Lower lobe of right lung (tissue), 2 donors: ENCODE measurements around the gene SULF2. TPM values are rescaled to one million over a fixed set of nuclear protein-coding genes. Genes with fewer than 3 reads are reported as not detected.

Experiments used
- ATAC-seq, 2 donors: fragments of 200-7000 bp; cut with Tn5 transposase; one replicate each; pipeline ENCODE4 v1.9.1; 2020 to 2022; ENCODE audit warnings: mild to moderate bottlenecking in 2 of 2, moderate library complexity in 2 of 2
- DNase-seq: peaks from one replicate; pipeline ENCODE4 v3.0.0-alpha.2; 2020
- H3K27ac ChIP-seq: fragments of 200-600 bp; one replicate; pipeline ENCODE4 v1.8.0; 2022
- H3K27me3 ChIP-seq: fragments of 200-600 bp; one replicate; pipeline ENCODE4 v1.8.0; 2022; ENCODE audit warnings: low read depth
- H3K36me3 ChIP-seq: fragments of 200-600 bp; one replicate; pipeline ENCODE4 v1.8.0; 2022; ENCODE audit warnings: mild to moderate bottlenecking
- H3K4me1 ChIP-seq: fragments of 200-600 bp; one replicate; pipeline ENCODE4 v1.8.0; 2022
- H3K4me3 ChIP-seq: fragments of 200-600 bp; one replicate; pipeline ENCODE4 v1.8.0; 2022; ENCODE audit warnings: mild to moderate bottlenecking
- H3K9me3 ChIP-seq: fragments of 200-600 bp; one replicate; pipeline ENCODE4 v1.8.0; 2022
- CTCF ChIP-seq: fragments of 200-600 bp; IDR thresholded peaks from one replicate; pipeline ENCODE4 v1.8.0; 2022; ENCODE audit warnings: antibody characterized with exemption, mild to moderate bottlenecking
- intact Hi-C: fragments of 100-400 bp; cut with DNase I; formaldehyde crosslinking; loops from one replicate; pipeline ENCODE4 v1.11.0; 2022
- total RNA-seq: library from RNA; stranded (reverse); fragmentation: NEBNext Ultra II Directional; extraction: Animal tissue kit (Norgen Biotek cat#: 25700); gene quantifications from one replicate; pipeline ENCODE4 v1.2.1, GENCODE V29; 2021
- donor health status: DM: no; HTN: yes; CAD: no; lungs with severe emphysema.

The SULF2 gene
- total RNA-seq, 1 donor from 2014 or later = 34.6 TPM

DNA sequence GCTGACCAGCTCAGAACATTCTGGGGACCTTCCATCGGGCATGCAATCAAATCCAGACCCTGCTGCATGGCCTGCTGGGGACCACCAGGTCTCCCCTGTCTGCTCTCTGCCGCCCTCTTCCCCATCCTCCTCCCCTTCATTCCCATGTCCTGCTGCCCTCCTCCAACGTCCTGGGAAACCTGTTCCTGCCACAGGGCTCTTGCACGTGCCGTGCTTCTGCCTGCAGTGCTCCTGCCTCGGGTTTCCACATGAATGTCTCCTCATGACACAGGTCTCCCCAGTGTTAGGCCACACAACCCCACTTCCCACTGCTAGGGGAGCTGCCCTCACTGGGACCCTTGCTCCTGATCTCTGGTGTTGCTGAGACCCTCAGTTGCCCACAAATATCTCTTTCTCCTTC lies 37.2 kb downstream of the SULF2 start:
- intact Hi-C loops = no loop called here
- H3K4me3 ChIP-seq = no peak overlapping the region
- H3K4me1 ChIP-seq = peaks cover 22% of the 10 kb centered on the region
- no peaks in the 10 kb centered on the region for H3K36me3 ChIP-seq
- no peak for TF ChIP-seq CTCF
- ATAC-seq (no peak), DNase-seq (no peak)
- peaks cover 7% of the 10 kb centered on the region for H3K27me3 ChIP-seq
- no peaks in the 10 kb centered on the region for H3K9me3 ChIP-seq
- H3K27ac ChIP-seq = no peak overlapping the region

DNA sequence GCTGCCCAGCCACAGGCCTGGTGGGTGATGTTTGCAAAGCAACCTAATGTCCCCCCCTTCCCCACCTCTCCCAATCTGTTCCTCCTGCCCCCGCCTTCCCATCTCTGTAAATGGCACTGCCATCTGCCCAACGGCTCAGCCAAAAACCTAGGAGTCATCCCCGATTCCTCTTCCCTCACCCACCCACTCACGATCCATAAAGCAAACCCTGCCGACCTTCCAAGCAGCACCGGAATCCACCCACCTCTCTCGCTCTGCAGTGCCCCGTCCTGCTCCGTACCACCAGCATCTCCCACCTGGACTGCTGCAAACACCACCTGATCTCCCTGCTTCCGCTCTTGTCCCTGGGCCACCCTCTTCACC lies 37.6 kb downstream of the SULF2 start:
- Histone ChIP-seq H3K27me3 (peaks cover 7% of the 10 kb centered on the region), H3K4me3 (no peak overlapping the region), H3K9me3 (no peaks in the 10 kb centered on the region), H3K27ac (no peak overlapping the region), H3K36me3 (no peaks in the 10 kb centered on the region), H3K4me1 (peaks cover 22% of the 10 kb centered on the region)
- TF ChIP-seq CTCF = no peak
- DNase-seq = no peak
- ATAC-seq = no peak
- intact Hi-C loops = no loop called here

DNA sequence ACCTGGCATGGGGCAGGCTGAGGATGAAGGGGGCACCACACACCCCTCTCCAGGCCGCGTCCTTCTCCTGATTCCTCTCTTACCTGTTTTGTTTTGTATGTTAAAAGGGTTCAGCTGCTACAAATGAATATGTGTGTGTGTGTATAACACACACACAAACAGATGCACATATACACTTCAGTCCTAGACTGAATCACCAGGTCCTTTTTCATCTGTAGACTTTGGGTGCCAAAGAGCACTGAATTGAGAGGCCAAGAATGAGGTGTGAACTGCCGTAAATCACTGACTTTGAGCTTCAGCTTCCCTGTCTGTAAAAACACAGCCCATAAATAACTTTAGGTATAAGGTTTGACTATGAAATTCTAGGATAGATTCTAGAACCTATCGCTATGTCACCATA lies 40.5 kb downstream of the SULF2 start:
- no peak for TF ChIP-seq CTCF
- no peak overlapping the region for H3K4me3 ChIP-seq
- H3K9me3 ChIP-seq = no peaks in the 10 kb centered on the region
- no peaks in the 10 kb centered on the region for H3K36me3 ChIP-seq
- ATAC-seq (no peak), DNase-seq (no peak)
- no peak overlapping the region for H3K27ac ChIP-seq
- intact Hi-C loops = no loop called here
- H3K27me3 ChIP-seq = peaks cover 11% of the 10 kb centered on the region
- H3K4me1 ChIP-seq = peaks cover 28% of the 10 kb centered on the region

DNA sequence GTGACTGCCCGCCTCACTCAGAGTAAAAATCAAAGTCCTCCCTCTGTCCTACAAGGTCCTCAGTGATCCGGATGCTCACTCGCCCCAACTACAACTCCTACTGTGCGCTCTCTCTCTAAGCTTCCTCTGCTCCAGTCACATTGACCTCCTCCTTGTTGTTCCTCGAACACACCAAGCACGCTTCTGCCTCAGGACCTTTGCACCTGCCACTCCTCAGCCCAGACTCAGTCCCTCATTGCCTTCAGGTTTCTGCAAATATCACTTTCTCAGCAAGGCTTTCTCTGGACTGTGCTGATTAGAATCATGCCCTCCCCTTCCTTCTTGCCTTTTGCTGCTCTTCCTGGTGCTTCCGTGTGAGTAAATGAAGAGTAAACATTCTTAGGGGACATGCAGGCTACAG lies 41.6 kb downstream of the SULF2 start:
- no peak for ATAC-seq
- Histone ChIP-seq H3K9me3 (no peaks in the 10 kb centered on the region), H3K27ac (no peak overlapping the region), H3K27me3 (peaks cover 11% of the 10 kb centered on the region), H3K4me1 (peaks cover 17% of the 10 kb centered on the region), H3K36me3 (no peaks in the 10 kb centered on the region), H3K4me3 (no peak overlapping the region)
- intact Hi-C loops = no loop called here
- DNase-seq = no peak
- no peak for TF ChIP-seq CTCF

DNA sequence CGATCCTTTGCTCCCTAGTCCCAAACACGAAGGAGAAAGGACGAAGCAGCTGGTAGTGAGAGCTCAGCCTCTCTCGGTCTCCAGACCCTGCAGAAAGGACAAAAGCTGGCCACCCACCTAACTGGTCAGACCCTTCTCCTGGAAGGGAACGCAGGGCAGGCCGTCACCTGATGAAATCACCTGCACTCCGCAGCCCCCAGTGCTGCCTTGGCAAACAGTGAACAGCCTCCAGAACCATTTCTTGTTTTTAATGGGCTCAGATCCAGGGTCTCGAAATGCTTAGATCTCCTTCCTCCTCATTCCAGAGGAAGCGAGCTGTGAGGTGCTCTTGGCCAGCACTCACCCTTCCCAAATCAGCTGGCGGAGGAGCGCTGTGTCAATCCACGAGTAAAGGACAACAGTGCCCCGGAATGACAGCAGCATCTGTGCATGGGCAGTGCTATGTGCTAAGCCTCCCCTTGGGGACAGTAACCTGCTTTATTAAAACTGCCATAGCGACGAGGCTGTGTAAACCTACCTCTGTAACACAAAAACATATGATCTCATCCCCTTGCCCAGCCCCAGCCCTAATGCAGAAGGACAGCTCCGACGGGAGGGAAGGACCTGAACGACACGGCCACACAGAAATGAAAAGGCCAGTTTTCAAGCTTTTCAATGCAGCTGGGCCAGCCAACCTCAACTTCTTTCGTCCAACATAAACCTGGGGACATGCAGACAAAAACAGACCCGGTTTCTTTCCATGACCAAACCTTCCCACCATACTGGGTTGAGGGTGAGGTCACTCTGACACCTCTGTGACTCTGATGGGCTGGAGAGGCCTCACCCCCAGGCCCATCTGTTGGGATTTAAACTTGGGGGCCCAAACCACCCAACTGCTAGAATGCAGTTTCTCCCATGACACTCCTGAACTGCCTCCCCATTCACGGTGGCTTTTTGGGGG lies 43.3 kb downstream of the SULF2 start:
- no peak for ATAC-seq
- intact Hi-C loops = no loop called here
- no peak for DNase-seq
- Histone ChIP-seq H3K4me1 (peaks cover 10% of the 10 kb centered on the region), H3K27me3 (peaks cover 11% of the 10 kb centered on the region), H3K9me3 (no peaks in the 10 kb centered on the region), H3K36me3 (no peaks in the 10 kb centered on the region), H3K27ac (no peak overlapping the region), H3K4me3 (no peak overlapping the region)
- TF ChIP-seq CTCF = no peak
